ENCODE data around the gene SUMF1. TPM values are rescaled to one million over a fixed set of nuclear protein-coding genes. Genes with fewer than 3 reads are reported as not detected.

Gene SUMF1
- total RNA-seq, 4 donors from 2014 or later, result 17.9 to 71.3 (median 30.3) TPM

Other genes starting within 250 kb of the SUMF1 start
- gene SETMAR, start 163.9 kb downstream of the SUMF1 start, total RNA-seq, result 10 to 100 TPM; 32.3 to 37.6 (median 36.2) TPM
- 100 to 1,000 TPM in 3 of 4 donors, 10 to 100 TPM in 1; 98.2 to 224 (median 141) TPM for gene ITPR1, start 26.1 kb upstream of the SUMF1 start, total RNA-seq

All from uterus (tissue), 4 donors.